Measurements from ENCODE around the gene SPINDOC.

DNA sequence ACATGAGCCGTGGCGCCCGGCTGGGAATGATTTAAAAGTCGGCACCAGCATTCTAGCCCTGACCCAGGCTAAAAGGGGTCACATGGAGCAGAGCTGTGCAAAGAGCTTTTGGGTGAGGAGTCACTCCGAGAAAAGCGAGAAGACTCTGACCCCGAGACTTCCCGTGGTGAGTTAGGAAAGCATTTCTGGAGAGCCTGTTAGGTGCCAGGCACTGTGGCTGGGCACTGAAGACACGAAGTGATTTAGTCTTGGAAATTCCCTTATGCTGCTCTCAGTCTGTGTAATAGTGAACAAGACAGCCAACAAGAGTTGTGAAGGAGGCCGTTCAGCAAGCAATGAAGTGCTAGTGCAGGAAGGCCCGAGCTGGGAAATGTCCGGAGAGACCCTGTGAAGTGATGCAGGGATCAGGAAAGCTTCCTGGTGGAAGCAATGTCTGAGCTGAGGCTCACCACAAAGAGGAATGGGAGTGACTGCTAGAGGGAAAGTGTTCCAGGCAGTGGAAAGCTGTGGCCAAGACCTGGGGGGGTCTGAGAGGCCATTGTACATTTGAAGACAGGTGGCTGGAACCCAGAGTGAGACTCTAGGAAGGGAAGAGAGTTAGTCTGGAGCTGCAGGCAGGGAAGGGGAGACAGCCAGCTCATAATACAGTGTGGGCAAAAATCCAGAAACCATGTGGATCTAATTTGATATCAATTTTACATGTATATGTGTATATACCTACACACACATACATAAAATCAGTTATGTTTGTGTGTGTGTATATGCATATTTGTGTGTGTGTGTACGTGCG, 57.3 kb downstream of the SPINDOC start:
- TF ChIP-seq NFIC (IDR thresholded peaks at IDR 0.05) (no peak), RAD21 (IDR thresholded peaks at IDR 0.05; ENCODE audit: low read depth) (no peak)
